ENCODE data around the gene NF1. TPM values are rescaled to one million over a fixed set of nuclear protein-coding genes. Genes with fewer than 3 reads are reported as not detected.
A peak's percentile ranks its signal among the peaks of the same experiment; 100 is the strongest.

NF1 gene
- total RNA-seq, 4 donors from 2014 or later: 40.9 to 64.8 (median 44.5) TPM

DNA sequence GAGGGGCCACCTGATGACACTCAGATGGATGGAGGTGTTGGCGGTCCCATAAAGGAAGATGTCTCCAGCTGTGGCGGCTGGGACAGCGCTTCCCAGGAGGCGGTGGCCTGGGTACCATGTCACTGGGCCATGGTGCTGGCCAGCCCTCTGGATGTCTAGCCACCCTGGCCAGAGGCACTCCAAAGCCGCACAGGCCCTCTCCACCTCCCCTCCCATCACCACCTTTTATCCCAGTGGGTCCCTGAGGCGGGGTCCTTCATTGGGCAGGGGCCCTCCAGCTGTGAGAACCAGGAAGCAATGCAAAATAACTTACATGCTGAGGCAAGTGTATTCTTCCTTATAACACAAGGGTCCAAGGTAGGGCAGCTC lies 319.8 kb downstream of the NF1 start:
- 87% methylated on average over 3 of the region's 6 CpGs for WGBS
- no peaks in the 10 kb centered on the region for H3K9me3 ChIP-seq
- no peak overlapping the region for H3K4me3 ChIP-seq
- TF ChIP-seq POLR2AphosphoS5 (IDR thresholded peaks at IDR 0.05): no peak
- no peak for TF ChIP-seq POLR2A (IDR thresholded peaks at IDR 0.05; ENCODE audit: low read depth)
- TF ChIP-seq, protein P1, sequence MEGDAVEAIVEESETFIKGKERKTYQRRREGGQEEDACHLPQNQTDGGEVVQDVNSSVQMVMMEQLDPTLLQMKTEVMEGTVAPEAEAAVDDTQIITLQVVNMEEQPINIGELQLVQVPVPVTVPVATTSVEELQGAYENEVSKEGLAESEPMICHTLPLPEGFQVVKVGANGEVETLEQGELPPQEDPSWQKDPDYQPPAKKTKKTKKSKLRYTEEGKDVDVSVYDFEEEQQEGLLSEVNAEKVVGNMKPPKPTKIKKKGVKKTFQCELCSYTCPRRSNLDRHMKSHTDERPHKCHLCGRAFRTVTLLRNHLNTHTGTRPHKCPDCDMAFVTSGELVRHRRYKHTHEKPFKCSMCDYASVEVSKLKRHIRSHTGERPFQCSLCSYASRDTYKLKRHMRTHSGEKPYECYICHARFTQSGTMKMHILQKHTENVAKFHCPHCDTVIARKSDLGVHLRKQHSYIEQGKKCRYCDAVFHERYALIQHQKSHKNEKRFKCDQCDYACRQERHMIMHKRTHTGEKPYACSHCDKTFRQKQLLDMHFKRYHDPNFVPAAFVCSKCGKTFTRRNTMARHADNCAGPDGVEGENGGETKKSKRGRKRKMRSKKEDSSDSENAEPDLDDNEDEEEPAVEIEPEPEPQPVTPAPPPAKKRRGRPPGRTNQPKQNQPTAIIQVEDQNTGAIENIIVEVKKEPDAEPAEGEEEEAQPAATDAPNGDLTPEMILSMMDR (IDR thresholded peaks at IDR 0.05): no peak
- no peak for TF ChIP-seq EP300 (IDR thresholded peaks at IDR 0.05)
- intact Hi-C loops (cut with DNase I): no loop called here
- DNase-seq (ENCODE audit: extremely low spot score): no peak
- no peaks in the 10 kb centered on the region for H3K36me3 ChIP-seq
- no peak overlapping the region for H3K27ac ChIP-seq (replicated peaks in 1 of 4)
- H3K4me1 ChIP-seq: peaks cover 7 to 21% (median 10%) of the 10 kb centered on the region in 4 donors
- peaks cover 0 to 33% (median 0%) of the 10 kb centered on the region in 4 donors for H3K27me3 ChIP-seq

DNA sequence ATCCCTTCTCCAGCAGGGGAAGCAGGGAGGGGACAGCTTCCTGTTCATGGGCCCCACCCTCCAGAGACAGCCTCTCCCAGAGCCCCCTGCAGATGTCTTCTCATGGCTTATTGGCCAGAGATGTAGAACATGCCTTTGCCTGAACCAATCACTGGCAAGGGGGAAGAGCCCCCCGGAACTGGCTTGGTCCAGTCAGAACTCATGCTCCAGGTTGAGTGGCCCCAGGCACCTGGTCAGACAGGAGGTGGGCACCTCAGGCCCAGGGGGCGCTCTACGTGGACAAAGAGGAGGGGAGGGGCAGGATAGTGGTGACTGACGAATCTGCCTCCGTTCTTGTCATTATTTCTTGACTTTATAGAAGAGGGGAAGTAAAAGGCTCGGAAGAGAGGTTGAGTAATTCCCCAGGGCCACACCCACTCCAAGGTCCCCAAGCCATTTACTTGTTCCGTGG lies 320.3 kb downstream of the NF1 start:
- H3K9me3 ChIP-seq: no peaks in the 10 kb centered on the region
- TF ChIP-seq POLR2AphosphoS5 (IDR thresholded peaks at IDR 0.05): no peak
- TF ChIP-seq EP300 (IDR thresholded peaks at IDR 0.05): no peak
- no peak for TF ChIP-seq POLR2A (IDR thresholded peaks at IDR 0.05; ENCODE audit: low read depth)
- H3K36me3 ChIP-seq: no peaks in the 10 kb centered on the region
- H3K27ac ChIP-seq (replicated peaks in 1 of 4): no peak overlapping the region
- no peak for DNase-seq (ENCODE audit: extremely low spot score)
- peaks cover 7 to 21% (median 10%) of the 10 kb centered on the region in 4 donors for H3K4me1 ChIP-seq
- H3K4me3 ChIP-seq: no peak overlapping the region
- 63% methylated on average over 7 of the region's 7 CpGs for WGBS
- intact Hi-C loops (cut with DNase I): no loop called here
- peaks cover 0 to 33% (median 0%) of the 10 kb centered on the region in 4 donors for H3K27me3 ChIP-seq

DNA sequence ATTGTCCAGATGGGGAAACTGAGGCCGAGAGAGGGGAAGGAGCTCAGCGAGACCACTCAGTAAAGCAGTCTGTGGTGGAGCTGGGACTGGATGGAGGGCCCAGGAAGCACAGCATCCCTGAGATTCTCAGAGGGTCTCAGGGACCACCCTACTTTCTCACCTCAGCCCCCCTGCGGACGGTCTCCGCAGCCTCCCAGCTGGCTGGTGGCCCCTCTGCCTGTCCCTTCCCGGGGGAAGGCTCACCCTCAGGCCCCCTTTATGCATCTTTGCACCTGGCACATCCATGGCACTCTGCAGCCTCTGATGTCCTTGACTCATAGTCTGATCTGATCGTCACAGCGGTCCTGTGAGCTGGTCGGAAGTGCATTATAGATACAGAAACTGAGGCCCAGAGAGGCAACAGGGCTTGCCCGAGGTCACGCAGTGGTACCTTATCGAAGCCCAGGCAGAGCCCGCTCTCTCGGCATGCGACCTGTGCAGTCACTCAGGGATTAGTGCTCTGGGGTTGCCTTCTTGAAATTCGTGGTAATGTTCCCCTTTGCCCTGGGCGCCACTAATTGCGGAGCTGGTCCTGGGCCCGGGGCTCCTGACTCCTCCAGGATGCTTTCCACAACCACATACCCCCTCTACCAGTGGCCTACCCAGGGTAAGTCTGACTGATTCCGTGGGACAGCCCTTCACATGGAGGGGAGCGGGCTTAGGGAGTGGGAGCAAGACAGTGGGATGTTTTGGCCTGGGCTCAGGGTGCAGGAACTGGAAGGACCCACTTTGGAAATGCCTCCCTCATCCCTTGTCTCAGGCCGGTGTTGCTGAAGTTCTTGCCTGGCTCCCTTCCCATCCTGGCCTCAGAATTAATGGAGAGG lies 321.1 kb downstream of the NF1 start:
- intact Hi-C loops (cut with DNase I): no loop called here
- H3K27ac ChIP-seq (replicated peaks in 1 of 4): peak overlapping the region in 2 of 4 donors; percentile 7 to 20

DNA sequence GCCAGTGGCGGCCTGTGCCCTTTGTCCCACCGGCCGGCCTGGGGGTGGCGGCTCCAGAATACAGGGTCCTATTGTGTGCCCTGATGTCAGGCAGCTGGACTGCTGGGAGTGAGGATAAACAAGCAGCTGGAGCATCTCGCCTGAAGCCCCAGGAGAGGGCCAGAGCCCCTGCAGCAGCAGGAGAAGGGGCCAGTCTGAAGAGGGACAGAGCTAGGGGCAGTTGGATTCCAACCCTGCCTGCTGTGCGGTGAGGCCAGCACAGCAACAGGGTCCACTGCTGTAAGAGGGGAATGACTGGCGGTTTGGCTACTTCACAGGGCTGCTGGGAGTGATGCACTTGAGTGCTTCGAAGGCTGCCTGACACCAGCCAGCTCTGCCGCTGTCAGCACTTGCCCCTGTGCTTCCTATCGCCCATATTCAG lies 321.7 kb downstream of the NF1 start:
- Histone ChIP-seq H3K27me3 (peaks cover 0 to 29% (median 0%) of the 10 kb centered on the region in 4 donors), H3K27ac (replicated peaks in 1 of 4) (peak overlapping the region in 2 of 4 donors; percentile 11 to 44), H3K9me3 (no peaks in the 10 kb centered on the region), H3K36me3 (no peaks in the 10 kb centered on the region), H3K4me3 (no peak overlapping the region), H3K4me1 (peaks cover 7 to 21% (median 10%) of the 10 kb centered on the region in 4 donors)
- WGBS: 58% methylated on average over 7 of the region's 10 CpGs
- TF ChIP-seq, protein P1 (IDR thresholded peaks at IDR 0.05): no peak
- TF ChIP-seq POLR2A (IDR thresholded peaks at IDR 0.05; ENCODE audit: low read depth) (no peak), POLR2AphosphoS5 (IDR thresholded peaks at IDR 0.05) (no peak), EP300 (IDR thresholded peaks at IDR 0.05) (no peak)
- intact Hi-C loops (cut with DNase I): no loop called here
- DNase-seq (ENCODE audit: extremely low spot score): no peak

More for the DNA sequence above, 321.1 kb downstream of the NF1 start:
- H3K9me3 ChIP-seq: no peaks in the 10 kb centered on the region
- H3K36me3 ChIP-seq: no peaks in the 10 kb centered on the region
- no peak overlapping the region for H3K4me3 ChIP-seq
- peaks cover 0 to 33% (median 0%) of the 10 kb centered on the region in 4 donors for H3K27me3 ChIP-seq
- no peak for DNase-seq (ENCODE audit: extremely low spot score)
- whole genome bisulfite sequencing: 87% methylated on average over 18 of the region's 22 CpGs
- TF ChIP-seq POLR2A (IDR thresholded peaks at IDR 0.05; ENCODE audit: low read depth) (no peak), POLR2AphosphoS5 (IDR thresholded peaks at IDR 0.05) (no peak), EP300 (IDR thresholded peaks at IDR 0.05) (no peak)
- TF ChIP-seq, protein P1 (IDR thresholded peaks at IDR 0.05): no peak
- H3K4me1 ChIP-seq: peaks cover 7 to 21% (median 10%) of the 10 kb centered on the region in 4 donors

DNA sequence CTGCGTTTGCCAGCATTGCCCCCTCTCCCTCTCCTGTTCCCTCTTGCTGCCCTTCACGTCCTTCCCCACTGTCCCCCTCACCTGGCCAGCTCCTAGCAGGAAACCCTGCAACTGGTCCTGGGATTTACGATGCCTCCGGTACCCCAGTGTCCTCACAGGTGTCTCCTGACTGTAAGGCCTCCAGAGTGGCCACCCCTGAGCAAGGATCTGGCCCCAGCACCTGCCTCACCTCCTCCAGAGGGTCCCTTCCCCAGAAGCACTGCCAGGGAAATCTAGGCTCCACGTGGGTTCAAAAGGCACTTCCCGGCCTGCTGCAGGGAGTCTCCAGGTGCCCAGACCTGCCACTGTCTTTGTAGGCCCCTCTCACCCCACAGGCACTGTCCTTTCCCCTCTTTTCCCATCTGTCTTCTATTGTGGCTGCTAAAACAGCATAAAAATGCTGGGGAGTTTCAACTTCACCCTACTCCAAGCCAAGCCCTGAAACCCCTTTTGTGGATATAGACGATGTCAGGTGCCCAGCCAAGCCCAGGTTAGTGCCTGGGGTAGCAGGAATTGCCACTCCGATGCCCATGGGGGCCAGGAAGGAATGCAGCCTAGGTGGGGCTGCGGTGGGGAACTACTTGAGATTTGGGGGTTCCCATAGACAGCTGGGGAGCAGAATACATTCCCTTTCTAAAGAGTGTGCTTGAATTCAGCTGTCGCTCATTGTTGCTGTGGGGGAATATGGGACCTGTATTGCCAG lies 322.4 kb downstream of the NF1 start:
- Histone ChIP-seq H3K4me3 (no peak overlapping the region), H3K27me3 (peaks cover 0 to 29% (median 0%) of the 10 kb centered on the region in 4 donors), H3K27ac (replicated peaks in 1 of 4) (peak overlapping the region in 2 of 4 donors; percentile 11 to 44), H3K36me3 (no peaks in the 10 kb centered on the region), H3K4me1 (peaks cover 7 to 21% (median 10%) of the 10 kb centered on the region in 4 donors), H3K9me3 (no peaks in the 10 kb centered on the region)
- TF ChIP-seq POLR2A (IDR thresholded peaks at IDR 0.05; ENCODE audit: low read depth): no peak
- no peak for TF ChIP-seq POLR2AphosphoS5 (IDR thresholded peaks at IDR 0.05)
- TF ChIP-seq, protein P1 (IDR thresholded peaks at IDR 0.05): no peak
- TF ChIP-seq EP300 (IDR thresholded peaks at IDR 0.05): no peak
- DNase-seq (ENCODE audit: extremely low spot score): no peak
- intact Hi-C loops (cut with DNase I): no loop called here
- WGBS: 87% methylated on average over 10 of the region's 10 CpGs
